COLO668 (cell line): Measurements from ENCODE around the gene SLC43A2.
A peak's percentile ranks its signal among the peaks of the same experiment; 100 is the strongest.
"Not testable (repeated sequence)": the region's sequence is repeated elsewhere in the genome, so short reads cannot be mapped to it uniquely, and the experiment has no call there.

Source experiments
- DNase-seq: peaks from one replicate; lab custom pipeline; 2025; ENCODE audit not compliant: unreplicated experiment; lab: John Stamatoyannopoulos, UW

Gene SLC43A2

GRCh38 chr17:1627982-1628855 lies at the start of gene SLC43A2:
Gene SLC43A2, minus strand, starts transcription at chr17:1628834. Its CDS starts 960 bp downstream, at chr17:1627874.
- DNase-seq, result peak; percentile 86

DNA sequence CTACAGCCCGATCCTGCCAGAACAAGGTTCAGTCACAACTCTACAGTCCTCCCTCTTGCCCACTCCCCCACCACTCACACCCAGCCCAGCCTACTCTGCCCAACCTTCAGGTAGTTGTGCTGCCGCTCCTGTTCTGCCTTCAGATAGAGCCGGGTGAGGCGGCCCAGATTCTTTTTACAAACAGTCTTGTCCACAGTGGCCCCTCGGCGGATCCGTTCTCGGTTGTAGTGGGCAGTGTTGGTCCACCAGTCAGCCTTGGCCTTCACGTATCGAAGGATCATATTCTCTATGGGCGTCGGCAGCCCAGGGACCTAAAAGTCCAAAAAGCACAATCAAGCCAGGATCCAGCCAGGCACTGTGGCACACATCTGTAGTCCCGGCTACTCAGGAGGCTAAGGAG lies 47.8 kb upstream of the SLC43A2 start:
- DNase-seq, result no peak

- DNase-seq, result no peak
Observed at GRCh38 chr17:1673041-1673785, 44.6 kb upstream of the SLC43A2 start.

DNA sequence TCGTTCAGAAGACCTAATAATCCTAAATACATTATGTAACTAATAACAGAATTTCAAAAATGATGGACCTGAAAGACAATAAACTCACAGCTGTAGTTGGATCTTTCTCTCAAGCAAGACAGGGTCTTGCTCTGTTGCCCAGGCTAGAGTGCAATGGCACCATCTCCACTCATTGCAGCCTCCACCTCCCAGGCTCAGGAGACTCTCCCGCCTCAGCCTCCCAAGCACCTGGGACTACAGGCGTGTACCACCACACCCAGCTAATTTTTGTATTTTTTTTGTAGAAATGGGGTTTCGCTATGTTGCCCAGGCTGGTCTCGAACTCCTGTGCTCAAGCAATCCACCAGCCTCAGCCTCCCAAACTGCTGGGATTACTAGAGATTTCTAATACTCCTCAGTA lies 35.3 kb upstream of the SLC43A2 start:
- not testable (repeated sequence) for DNase-seq

GRCh38 chr17:1661045-1661444 lies 32.4 kb upstream of the SLC43A2 start:
- no peak for DNase-seq

- DNase-seq, result no peak
Observed at GRCh38 chr17:1658100-1658499, 29.5 kb upstream of the SLC43A2 start.

DNA sequence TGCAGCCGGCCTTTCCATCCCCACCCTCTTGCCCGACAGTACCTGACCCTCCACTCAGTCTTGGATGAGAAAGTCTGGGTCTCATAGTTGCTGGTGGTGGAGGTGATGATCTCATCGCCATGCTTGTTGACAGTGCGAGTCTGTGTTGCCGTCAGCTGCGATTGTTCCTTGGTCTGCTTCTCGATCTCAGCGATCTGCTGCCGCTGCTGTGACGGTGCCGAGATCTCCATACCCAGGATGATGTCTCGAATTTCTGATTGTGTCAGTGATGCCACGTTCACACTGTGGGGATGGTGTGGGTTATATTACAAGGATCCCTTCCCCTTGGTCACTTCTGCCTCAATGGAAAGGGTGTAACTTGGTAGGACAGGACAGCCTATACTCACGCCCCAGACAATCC lies 25.1 kb upstream of the SLC43A2 start:
- no peak for DNase-seq

DNA sequence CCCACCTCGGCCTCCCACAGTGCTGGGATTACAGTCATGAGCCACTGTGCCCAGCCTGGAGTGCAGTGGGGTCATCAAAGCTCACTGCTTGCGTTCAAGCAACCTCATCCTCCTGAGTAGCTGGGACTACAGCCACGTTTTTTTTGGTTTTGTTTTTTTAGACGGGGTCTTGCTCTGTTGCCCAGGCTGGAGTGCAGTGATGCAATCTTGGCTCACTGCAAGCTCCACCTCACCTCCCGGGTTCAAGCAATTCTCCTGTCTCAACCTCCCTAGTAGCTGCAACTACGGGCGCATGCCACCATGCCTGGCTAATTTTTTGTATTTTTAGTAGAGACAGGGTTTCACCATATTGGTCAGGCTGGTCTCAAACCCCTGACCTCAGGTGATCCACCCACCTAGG lies 24.2 kb upstream of the SLC43A2 start:
- DNase-seq, result not testable (repeated sequence)

DNA sequence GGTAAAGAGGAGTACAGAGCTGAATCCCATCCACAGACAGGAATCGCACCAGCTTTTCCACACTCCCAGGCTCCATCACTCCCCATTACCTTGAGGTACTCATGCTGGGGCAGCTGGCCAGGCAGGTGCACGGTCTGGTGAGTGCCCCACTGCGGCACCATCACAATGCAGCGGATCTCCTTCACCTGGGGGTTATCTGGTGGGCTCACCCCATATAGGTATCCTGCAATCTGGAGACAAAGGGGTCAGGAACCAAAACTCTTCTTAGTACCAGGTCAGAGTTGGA lies 22.9 kb upstream of the SLC43A2 start:
- DNase-seq, result no peak

- no peak for DNase-seq
Observed at GRCh38 chr17:1650731-1651558, 22.3 kb upstream of the SLC43A2 start.

DNA sequence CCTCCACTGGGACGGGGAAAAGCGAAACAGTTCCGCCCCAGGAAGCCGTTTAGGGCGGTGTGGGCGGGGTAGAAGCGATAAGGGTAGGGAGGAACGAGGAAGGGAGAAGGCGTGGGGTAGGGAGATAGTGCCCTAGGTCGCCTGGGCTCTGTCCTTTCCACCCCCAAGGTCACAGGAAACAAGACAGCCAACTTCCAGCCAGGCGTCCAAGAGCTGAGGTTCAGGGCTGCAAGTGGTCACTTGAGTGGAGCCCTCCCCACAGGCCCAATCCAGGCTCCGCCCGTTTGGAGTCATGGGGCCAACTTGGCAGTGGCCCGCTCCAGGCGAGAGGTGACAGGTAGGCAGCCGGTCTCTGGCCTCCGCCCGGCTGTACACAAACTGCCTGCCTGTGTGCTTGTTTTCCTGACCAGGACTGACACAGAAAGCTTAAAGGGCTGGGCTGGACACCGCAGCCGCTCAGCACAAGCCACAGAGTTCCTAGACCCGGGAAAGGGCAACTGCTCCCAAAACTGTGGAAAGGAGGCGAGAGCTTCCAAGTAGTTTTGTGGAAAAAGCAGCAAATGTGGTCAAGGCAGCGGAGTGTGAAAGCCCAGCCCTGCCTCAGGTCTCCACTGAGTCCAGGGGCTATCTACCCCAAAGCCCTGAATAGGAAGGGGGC lies 21.3 kb upstream of the SLC43A2 start, which contains the start of gene RILP:
TSS of gene RILP (minus strand) at position 23 of the 658 bp plus-strand sequence. CDS start 62 bp downstream, outside the sequence.
- peak; percentile 52 for DNase-seq

DNA sequence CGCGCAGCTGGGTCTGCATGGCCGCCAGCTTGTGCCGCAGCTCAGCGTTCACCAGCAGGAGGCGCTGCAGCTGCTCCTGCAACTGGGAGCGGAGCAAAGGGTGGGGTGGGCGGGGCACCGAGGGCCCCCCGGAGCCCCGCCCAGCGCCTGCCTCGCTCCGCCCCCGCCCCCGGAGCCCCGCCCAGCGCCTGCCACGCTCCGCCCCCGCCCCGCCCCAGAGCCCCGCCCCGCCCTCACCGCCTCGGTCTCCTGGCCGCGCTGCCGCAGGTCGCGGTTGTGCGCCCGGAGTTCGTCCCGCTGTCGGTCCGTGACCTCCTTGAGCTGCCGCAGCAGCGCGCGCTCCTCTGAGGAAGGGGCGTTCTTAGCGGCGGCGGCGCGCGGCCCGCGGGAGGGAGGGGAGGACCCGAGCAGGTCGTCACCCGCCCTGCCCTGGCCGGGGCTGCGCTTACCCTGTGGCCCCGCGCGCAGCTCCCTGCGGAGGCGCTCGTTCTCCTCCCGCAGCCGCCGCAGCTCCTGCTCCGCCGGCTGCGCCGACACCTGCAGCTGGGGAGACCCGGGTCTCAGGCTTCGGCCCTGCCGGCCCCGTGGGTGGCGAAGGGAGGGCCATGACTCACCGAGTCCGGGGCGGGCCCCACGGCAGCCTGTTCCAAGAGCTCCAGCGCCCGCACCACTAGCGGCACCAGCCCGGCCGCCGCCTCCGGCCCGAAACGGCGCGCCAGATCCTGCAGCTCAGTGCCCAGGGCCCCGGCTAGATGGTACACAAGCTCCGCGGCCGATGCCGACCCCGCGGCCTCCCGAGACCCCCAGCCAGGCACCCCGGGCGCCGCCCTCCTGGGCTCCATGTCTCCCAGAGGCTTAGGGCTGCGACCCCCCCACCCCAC lies 20.6 kb upstream of the SLC43A2 start:
- peak; percentile 90 for DNase-seq

- DNase-seq, result no peak
Observed at GRCh38 chr17:1648173-1648962, 19.7 kb upstream of the SLC43A2 start.

DNA sequence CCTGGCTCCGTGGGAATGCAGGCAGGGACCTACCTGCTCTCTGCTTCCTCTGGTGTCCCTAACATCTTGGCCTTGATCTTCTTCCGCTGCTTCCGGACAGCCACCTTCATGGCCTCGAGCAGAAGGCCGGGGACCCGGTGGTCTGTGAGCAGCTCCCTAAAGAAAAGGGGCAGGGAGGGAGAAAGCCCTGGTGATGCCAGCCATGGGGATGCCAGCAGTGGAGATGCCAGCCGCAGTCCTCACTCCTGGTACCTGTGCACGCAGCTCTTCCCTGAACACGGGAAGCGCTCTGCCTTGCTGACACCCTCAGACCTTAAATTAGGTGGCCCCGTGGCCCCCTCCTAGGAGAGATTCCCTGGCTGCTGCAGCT lies 19.2 kb upstream of the SLC43A2 start:
- DNase-seq, result no peak

GRCh38 chr17:1646199-1646875 lies 17.7 kb upstream of the SLC43A2 start:
- DNase-seq, result no peak

- no peak for DNase-seq
Observed at GRCh38 chr17:1645207-1646171, 16.9 kb upstream of the SLC43A2 start, which contains the start of gene SCARF1. Gene SCARF1, minus strand, starts transcription at chr17:1645732. Its CDS starts 35 bp downstream, at chr17:1645697.

DNA sequence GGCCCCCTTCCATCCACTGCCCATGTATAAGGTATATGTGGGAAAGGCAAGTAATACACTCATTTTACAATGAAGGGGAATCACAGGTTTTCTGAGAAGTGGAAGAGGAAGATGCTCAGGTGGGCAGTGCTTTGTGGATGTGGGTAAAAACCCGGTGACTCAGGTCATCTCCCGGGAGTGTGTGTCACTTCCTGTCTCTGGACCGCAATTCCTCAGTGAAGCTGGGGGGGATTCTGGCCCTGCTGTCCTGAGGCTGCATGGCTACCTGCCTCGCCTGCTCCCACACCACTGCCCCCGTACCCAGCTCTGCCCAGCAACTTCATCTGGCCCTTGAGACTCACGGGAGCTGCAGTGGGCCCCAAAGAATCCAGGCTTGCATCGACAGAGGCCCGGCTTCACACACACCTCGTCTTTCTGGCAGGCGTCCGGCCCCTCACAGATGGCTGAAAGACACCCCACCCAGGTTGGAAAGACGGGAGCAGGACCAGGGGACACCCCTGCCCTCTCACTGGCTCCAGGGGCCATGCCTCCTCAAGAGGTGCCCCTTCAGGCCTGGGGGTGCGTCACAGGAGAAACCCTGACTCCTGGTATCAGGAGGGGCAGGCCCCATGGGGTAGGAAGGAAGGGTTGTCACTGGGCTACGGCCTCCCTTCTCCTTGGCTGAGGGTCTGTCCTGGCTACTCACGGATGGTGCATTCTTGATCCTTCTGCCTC lies 16.0 kb upstream of the SLC43A2 start:
- DNase-seq, result no peak
